Liver (tissue), 9 donors: ENCODE results near the gene EXOSC2. TPM values are rescaled to one million over a fixed set of nuclear protein-coding genes. Genes with fewer than 3 reads are reported as not detected.
A peak's percentile ranks its signal among the peaks of the same experiment; 100 is the strongest.

Experiments used
- DNase-seq: peaks from one replicate; pipeline ENCODE4 v3.0.0-alpha.2; 2017; ENCODE audit warnings: low spot score
- H3K27ac ChIP-seq, 2 donors: one replicate each; pipeline ENCODE4 v1.7.0; 2013; ENCODE audit warnings: inconsistent platforms in 2 of 2, low read length in 2 of 2, control low read depth in 1 of 2, low read depth in 1 of 2, mild to moderate bottlenecking in 1 of 2
- H3K27me3 ChIP-seq, 4 donors: one replicate each; pipeline versions ENCODE4 v1.6.1 to v1.7.0; 2013; ENCODE audit warnings: low read length in 3 of 4, inconsistent platforms in 1 of 4, mild to moderate bottlenecking in 1 of 4, moderate library complexity in 1 of 4; ENCODE audit not compliant: control insufficient read depth in 4 of 4, insufficient read depth in 4 of 4
- H3K36me3 ChIP-seq, 4 donors: one replicate each; pipeline versions ENCODE4 v1.6.1 to v1.7.0; 2013; ENCODE audit warnings: low read length in 3 of 4, mild to moderate bottlenecking in 3 of 4, low read depth in 1 of 4, moderate library complexity in 1 of 4; ENCODE audit not compliant: control insufficient read depth in 4 of 4, insufficient read depth in 3 of 4
- H3K4me1 ChIP-seq, 4 donors: one replicate each; pipeline versions ENCODE4 v1.6.1 to v1.7.0; 2013; ENCODE audit warnings: low read length in 3 of 4, mild to moderate bottlenecking in 3 of 4, moderate library complexity in 1 of 4; ENCODE audit not compliant: control insufficient read depth in 4 of 4, insufficient read depth in 4 of 4
- H3K4me3 ChIP-seq, 3 donors: one replicate each; pipeline versions ENCODE4 v1.6.1 to v1.7.0; 2013; ENCODE audit warnings: low read length in 3 of 3, control low read depth in 1 of 3, low read depth in 1 of 3, mild to moderate bottlenecking in 1 of 3
- H3K9ac ChIP-seq, 2 donors: one replicate each; pipeline ENCODE4 v1.7.0; 2013; ENCODE audit warnings: low read length in 2 of 2, mild to moderate bottlenecking in 2 of 2, moderate library complexity in 2 of 2, control low read depth in 1 of 2, low read depth in 1 of 2
- H3K9me3 ChIP-seq, 4 donors: one replicate each; pipeline versions ENCODE4 v1.6.1 to v1.7.0; 2013; ENCODE audit warnings: low read length in 3 of 4; ENCODE audit not compliant: control insufficient read depth in 4 of 4
- ATF3 ChIP-seq: IDR thresholded peaks from 2 replicates; pipeline ENCODE4 v1.6.1; 2016; ENCODE audit warnings: antibody characterized with exemption
- EGR1 ChIP-seq, 2 donors: IDR thresholded peaks; 2 replicates each; pipeline ENCODE4 v1.6.1; 2016 to 2018; ENCODE audit warnings: antibody characterized with exemption in 2 of 2, low read depth in 2 of 2
- FOXA1 ChIP-seq: IDR thresholded peaks from 2 replicates; pipeline ENCODE4 v1.6.1; 2016; ENCODE audit warnings: antibody characterized with exemption
- FOXA2 ChIP-seq: IDR thresholded peaks from 2 replicates; pipeline ENCODE4 v1.6.1; 2016; ENCODE audit warnings: antibody characterized with exemption
- GABPA ChIP-seq, 2 donors: IDR thresholded peaks in 1 of 2; conservative IDR thresholded peaks in 1 of 2; 2 replicates each; pipeline ENCODE4 v1.6.1; 2016; ENCODE audit warnings: antibody characterized with exemption in 2 of 2, mild to moderate bottlenecking in 1 of 2, moderate library complexity in 1 of 2
- HNF4A ChIP-seq, 2 donors: conservative IDR thresholded peaks; 2 replicates each; pipeline ENCODE4 v1.6.1; 2016; ENCODE audit warnings: antibody characterized with exemption in 2 of 2, mild to moderate bottlenecking in 2 of 2
- HNF4G ChIP-seq: IDR thresholded peaks from 2 replicates; pipeline ENCODE4 v1.6.1; 2016; ENCODE audit warnings: antibody characterized with exemption
- JUND ChIP-seq, 2 donors: IDR thresholded peaks; 2 replicates each; pipeline ENCODE4 v1.6.1; 2016; ENCODE audit warnings: antibody characterized with exemption in 2 of 2
- MAX ChIP-seq: IDR thresholded peaks from 2 replicates; pipeline ENCODE4 v1.6.1; 2016; ENCODE audit warnings: antibody characterized with exemption
- NR2F2 ChIP-seq: IDR thresholded peaks from 2 replicates; pipeline ENCODE4 v1.6.1; 2016; ENCODE audit warnings: antibody characterized with exemption
- RAD21 ChIP-seq, 2 donors: IDR thresholded peaks; 2 replicates each; pipeline ENCODE4 v1.6.1; 2016; ENCODE audit warnings: antibody characterized with exemption in 2 of 2, mild to moderate bottlenecking in 2 of 2
- RXRA ChIP-seq, 2 donors: IDR thresholded peaks; 2 replicates each; pipeline ENCODE4 v1.6.1; 2017 to 2018; ENCODE audit warnings: antibody characterized with exemption in 2 of 2, mild to moderate bottlenecking in 1 of 2
- TAF1 ChIP-seq: conservative IDR thresholded peaks from 2 replicates; pipeline ENCODE4 v1.6.1; 2016; ENCODE audit warnings: antibody characterized with exemption, mild to moderate bottlenecking
- YY1 ChIP-seq: IDR thresholded peaks from 2 replicates; pipeline ENCODE4 v1.6.1; 2016; ENCODE audit warnings: antibody characterized with exemption, mild to moderate bottlenecking
- WGBS: extraction: QIAGEN DNeasy Blood & Tissue Kit; methylation state at CpG from one replicate; pipeline ENCODE4 v1.1.7; 2013; 5-methylcytosine and 5-hydroxymethylcytosine counted together
- polyA plus RNA-seq, 2 donors: library from polyadenylated mRNA; stranded (reverse) in 1 of 2; unstranded in 1 of 2; fragments of 200-250 nt in 1 of 2; fragments of >200 nt in 1 of 2; fragmentation: Nextera tagmentation in 1 of 2; extraction: Ambion mirVana in 1 of 2; gene quantifications; one replicate each; pipeline versions ENCODE4 v1.2.1 to v1.2.3, GENCODE V29; 2013 to 2015
- total RNA-seq, 2 donors: library from RNA; depleted of rRNA; stranded (reverse); fragments of >200 nt; gene quantifications; one replicate each; pipeline ENCODE4 v1.2.3, GENCODE V29; 2014
- TF ChIP-seq, protein P1 (sequence below): IDR thresholded peaks from 2 replicates; pipeline ENCODE4 v1.6.1; 2016; ENCODE audit warnings: antibody characterized with exemption, mild to moderate bottlenecking
- TF ChIP-seq, protein P2 (sequence below): fragments of 150-350 bp; IDR thresholded peaks from 2 replicates; pipeline ENCODE4 v1.5.1; 2017; ENCODE audit warnings: improper control_type of control experiment, low read depth, low read length; ENCODE audit not compliant: missing input control
- donor health status: healthy.
- donor health status: healthy.
- donor health status: healthy.
- donor health status: healthy.
- donor health status: healthy.

Gene EXOSC2
- total and polyA plus RNA-seq, 4 donors, result 7.6 to 21.2 (median 13.1) TPM

DNA sequence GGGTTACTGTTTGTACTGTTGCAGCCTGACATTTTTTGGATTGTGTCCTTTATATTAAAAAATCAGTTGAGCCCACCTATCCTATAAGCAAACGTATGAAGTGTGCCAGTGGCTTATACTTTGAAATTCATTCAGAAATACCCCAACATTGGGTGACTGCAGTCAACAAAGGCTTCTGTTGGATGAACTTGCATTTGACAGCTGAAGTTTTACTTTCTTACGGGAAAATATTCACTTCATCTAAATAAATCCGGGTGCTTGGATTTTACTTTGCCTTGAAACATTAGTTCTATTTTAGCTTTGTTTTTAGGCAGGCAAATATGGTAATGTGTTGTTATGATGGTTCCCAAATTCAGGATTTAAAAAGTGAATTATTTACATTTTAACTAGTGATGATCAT is 21.7 kb downstream of the EXOSC2 start:
- Histone ChIP-seq H3K27ac (peak overlapping the region; percentile 21 to 37), H3K4me3 (peak overlapping the region; percentile 2 to 98 (median 42)), H3K9ac (no peak overlapping the region), H3K9me3 (no peaks in the 10 kb centered on the region), H3K4me1 (peaks cover 4 to 35% (median 24%) of the 10 kb centered on the region in 4 donors), H3K36me3 (no peaks in the 10 kb centered on the region), H3K27me3 (no peaks in the 10 kb centered on the region)
- TF ChIP-seq, protein P1, sequence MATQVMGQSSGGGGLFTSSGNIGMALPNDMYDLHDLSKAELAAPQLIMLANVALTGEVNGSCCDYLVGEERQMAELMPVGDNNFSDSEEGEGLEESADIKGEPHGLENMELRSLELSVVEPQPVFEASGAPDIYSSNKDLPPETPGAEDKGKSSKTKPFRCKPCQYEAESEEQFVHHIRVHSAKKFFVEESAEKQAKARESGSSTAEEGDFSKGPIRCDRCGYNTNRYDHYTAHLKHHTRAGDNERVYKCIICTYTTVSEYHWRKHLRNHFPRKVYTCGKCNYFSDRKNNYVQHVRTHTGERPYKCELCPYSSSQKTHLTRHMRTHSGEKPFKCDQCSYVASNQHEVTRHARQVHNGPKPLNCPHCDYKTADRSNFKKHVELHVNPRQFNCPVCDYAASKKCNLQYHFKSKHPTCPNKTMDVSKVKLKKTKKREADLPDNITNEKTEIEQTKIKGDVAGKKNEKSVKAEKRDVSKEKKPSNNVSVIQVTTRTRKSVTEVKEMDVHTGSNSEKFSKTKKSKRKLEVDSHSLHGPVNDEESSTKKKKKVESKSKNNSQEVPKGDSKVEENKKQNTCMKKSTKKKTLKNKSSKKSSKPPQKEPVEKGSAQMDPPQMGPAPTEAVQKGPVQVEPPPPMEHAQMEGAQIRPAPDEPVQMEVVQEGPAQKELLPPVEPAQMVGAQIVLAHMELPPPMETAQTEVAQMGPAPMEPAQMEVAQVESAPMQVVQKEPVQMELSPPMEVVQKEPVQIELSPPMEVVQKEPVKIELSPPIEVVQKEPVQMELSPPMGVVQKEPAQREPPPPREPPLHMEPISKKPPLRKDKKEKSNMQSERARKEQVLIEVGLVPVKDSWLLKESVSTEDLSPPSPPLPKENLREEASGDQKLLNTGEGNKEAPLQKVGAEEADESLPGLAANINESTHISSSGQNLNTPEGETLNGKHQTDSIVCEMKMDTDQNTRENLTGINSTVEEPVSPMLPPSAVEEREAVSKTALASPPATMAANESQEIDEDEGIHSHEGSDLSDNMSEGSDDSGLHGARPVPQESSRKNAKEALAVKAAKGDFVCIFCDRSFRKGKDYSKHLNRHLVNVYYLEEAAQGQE, result no peak
- TF ChIP-seq MAX (no peak), ATF3 (no peak), FOXA2 (no peak), RXRA (IDR thresholded peaks at IDR 0.05) (no peak)
- 16% methylated on average over 3 of the region's 3 CpGs for WGBS
- DNase-seq, result no peak

DNA sequence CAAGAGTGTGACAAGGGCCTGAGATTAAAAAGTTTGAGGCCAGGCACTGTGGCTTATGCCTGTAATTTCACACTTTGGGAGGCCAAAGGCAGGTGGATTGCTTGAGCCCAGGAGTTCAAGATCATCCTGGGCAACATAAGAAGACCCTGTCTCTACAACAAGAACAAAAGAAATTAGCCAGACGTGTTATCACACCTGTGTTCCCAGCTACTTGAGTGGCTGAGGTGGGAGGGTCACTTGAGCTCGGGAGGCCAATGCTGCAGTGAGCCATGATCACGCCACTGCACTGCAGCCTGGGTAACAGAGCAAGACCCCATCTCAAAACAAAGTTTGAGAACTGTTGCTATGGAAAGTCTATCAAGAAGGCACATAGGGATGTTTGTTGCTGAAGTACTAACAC is 25.0 kb downstream of the EXOSC2 start:
- H3K27me3 ChIP-seq, result no peaks in the 10 kb centered on the region
- no peak for DNase-seq
- H3K9ac ChIP-seq, result no peak overlapping the region
- H3K9me3 ChIP-seq, result no peaks in the 10 kb centered on the region
- peaks cover 4 to 30% (median 21%) of the 10 kb centered on the region in 4 donors for H3K4me1 ChIP-seq
- H3K27ac ChIP-seq, result no peak overlapping the region
- no peaks in the 10 kb centered on the region for H3K36me3 ChIP-seq
- TF ChIP-seq RXRA (IDR thresholded peaks at IDR 0.05) (no peak), FOXA1 (no peak), EGR1 (IDR thresholded peaks at IDR 0.05; ENCODE audit: low read depth in 2 of 2) (no peak), RAD21 (IDR thresholded peaks at IDR 0.05) (no peak), NR2F2 (no peak), YY1 (no peak), TAF1 (no peak), HNF4A (conservative IDR thresholded peaks at IDR 0.05) (no peak), ATF3 (no peak), JUND (IDR thresholded peaks at IDR 0.05) (no peak), GABPA (IDR thresholded peaks at IDR 0.05 in 1 of 2, conservative IDR thresholded peaks at IDR 0.05 in 1 of 2) (no peak), HNF4G (no peak)
- TF ChIP-seq, protein P1, result no peak
- TF ChIP-seq, protein P2, sequence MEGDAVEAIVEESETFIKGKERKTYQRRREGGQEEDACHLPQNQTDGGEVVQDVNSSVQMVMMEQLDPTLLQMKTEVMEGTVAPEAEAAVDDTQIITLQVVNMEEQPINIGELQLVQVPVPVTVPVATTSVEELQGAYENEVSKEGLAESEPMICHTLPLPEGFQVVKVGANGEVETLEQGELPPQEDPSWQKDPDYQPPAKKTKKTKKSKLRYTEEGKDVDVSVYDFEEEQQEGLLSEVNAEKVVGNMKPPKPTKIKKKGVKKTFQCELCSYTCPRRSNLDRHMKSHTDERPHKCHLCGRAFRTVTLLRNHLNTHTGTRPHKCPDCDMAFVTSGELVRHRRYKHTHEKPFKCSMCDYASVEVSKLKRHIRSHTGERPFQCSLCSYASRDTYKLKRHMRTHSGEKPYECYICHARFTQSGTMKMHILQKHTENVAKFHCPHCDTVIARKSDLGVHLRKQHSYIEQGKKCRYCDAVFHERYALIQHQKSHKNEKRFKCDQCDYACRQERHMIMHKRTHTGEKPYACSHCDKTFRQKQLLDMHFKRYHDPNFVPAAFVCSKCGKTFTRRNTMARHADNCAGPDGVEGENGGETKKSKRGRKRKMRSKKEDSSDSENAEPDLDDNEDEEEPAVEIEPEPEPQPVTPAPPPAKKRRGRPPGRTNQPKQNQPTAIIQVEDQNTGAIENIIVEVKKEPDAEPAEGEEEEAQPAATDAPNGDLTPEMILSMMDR, result no peak
- no peak overlapping the region for H3K4me3 ChIP-seq
- WGBS, result 92% methylated on average over 3 of the region's 3 CpGs
